Right ventricle myocardium superior (tissue), 1 donor: ENCODE results near the gene RBM4B. TPM values are rescaled to one million over a fixed set of nuclear protein-coding genes. Genes with fewer than 3 reads are reported as not detected.

Experiments used
- ATAC-seq: fragments of 200-7000 bp; cut with Tn5 transposase; one replicate; pipeline ENCODE4 v1.9.1; 2020; ENCODE audit warnings: mild to moderate bottlenecking; ENCODE audit not compliant: poor library complexity
- DNase-seq: peaks from one replicate; pipeline ENCODE4 v3.0.0-alpha.2; 2020
- intact Hi-C: fragments of 100-400 bp; cut with DNase I; formaldehyde crosslinking; loops from one replicate; pipeline ENCODE4 v1.11.2; 2022
- total RNA-seq: library from RNA; stranded (reverse); fragmentation: NEBNext Ultra II Directional; extraction: Animal tissue kit (Norgen Biotek cat#: 25700); gene quantifications from one replicate; pipeline ENCODE4 v1.2.1, GENCODE V29; 2021
- donor health status: DM: no; HTN: yes; CAD: no; lungs with severe emphysema.

The RBM4B gene
- total RNA-seq, 1 donor from 2014 or later, result 11.2 TPM

- ATAC-seq (no peak), DNase-seq (no peak)
- intact Hi-C loops, result no loop called here
These were observed 51.3 kb downstream of the RBM4B start for GRCh38 chr11:66626382-66626781.

- DNase-seq, result no peak
- ATAC-seq, result no peak
- intact Hi-C loops, result no loop called here
These were observed 51.9 kb downstream of the RBM4B start for GRCh38 chr11:66625752-66626149.

DNA sequence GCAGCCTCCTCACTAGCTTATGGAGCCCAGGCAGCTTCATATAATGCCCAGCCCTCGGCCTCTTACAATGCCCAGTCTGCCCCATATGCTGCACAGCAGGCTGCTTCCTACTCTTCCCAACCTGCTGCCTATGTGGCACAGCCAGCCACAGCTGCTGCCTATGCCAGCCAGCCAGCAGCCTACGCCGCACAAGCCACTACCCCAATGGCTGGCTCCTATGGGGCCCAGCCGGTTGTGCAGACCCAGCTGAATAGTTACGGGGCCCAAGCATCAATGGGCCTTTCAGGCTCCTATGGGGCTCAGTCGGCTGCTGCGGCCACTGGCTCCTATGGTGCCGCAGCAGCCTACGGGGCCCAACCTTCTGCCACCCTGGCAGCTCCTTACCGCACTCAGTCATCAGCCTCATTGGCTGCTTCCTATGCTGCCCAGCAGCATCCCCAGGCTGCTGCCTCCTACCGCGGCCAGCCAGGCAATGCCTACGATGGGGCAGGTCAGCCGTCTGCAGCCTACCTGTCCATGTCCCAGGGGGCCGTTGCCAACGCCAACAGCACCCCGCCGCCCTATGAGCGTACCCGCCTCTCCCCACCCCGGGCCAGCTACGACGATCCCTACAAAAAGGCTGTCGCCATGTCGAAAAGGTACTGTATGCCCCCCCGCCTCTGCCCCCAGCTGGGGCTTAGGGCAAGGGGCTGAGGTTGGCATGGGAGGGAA, 52.5 kb downstream of the RBM4B start:
- ATAC-seq (no peak), DNase-seq (no peak)
- intact Hi-C loops, result no loop called here

GRCh38 chr11:66624450-66624849, 53.2 kb downstream of the RBM4B start:
- ATAC-seq (peak; percentile 4), DNase-seq (no peak)
- intact Hi-C loops, result no loop called here

- peak; percentile 15 for ATAC-seq
- no peak for DNase-seq
- intact Hi-C loops, result no loop called here
These were observed 58.6 kb downstream of the RBM4B start for GRCh38 chr11:66619080-66619554.

- DNase-seq (peak; percentile 89), ATAC-seq (peak; percentile 42)
- intact Hi-C loops, result loop anchor here (2.0 kb wide), 1 partner anchor 24 kb away; the partner anchor contains the start of genes CCDC87 and CCS
These were observed 60.4 kb downstream of the RBM4B start for GRCh38 chr11:66617155-66617834.

DNA sequence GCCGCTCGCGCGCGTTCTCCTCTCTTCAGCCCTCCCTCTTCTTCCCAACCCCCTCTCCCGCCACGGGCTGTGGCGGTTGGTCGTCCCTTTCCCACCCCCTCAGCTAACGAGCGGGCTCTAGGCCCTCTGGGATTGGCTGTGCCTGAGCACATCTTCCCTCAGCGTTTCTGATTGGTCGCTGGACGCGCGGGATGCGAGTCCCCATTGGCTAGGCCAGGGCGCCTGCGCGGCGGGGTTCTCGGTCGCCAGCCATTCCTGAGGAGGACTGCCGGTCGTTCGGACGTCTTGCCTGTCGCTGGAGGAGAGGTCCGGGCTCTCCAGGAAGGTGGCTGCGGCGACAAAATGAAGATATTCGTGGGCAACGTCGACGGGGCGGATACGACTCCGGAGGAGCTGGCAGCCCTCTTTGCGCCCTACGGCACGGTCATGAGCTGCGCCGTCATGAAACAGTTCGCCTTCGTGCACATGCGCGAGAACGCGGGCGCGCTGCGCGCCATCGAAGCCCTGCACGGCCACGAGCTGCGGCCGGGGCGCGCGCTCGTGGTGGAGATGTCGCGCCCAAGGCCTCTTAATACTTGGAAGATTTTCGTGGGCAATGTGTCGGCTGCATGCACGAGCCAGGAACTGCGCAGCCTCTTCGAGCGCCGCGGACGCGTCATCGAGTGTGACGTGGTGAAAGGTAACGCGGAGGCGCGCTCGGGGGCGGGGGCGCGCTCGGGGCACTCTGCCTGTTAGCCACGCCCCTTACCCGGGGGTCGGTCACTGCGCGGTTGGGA, 61.1 kb downstream of the RBM4B start, which contains the start of gene RBM14:
TSS of gene RBM14 (plus strand) at position 252 of the 776 bp plus-strand sequence. CDS start at position 343, 91 bp downstream.
- peak; percentile 99 for DNase-seq
- intact Hi-C loops, result loop anchor here (2.0 kb wide), 1 partner anchor 24 kb away; the partner anchor contains the start of genes CCDC87 and CCS
- peak; percentile 94 for ATAC-seq

Other genes with a start within 250 kb of the RBM4B start
- 52.6 TPM for gene MRPL11, start 239.0 kb downstream of the RBM4B start, total RNA-seq
- gene PELI3, start 211.0 kb downstream of the RBM4B start, total RNA-seq, result 8.9 TPM
- 11.1 TPM for gene DPP3, start 197.5 kb downstream of the RBM4B start, total RNA-seq
- gene BBS1, start 167.3 kb downstream of the RBM4B start, total RNA-seq, result 12.1 TPM
- 4.4 TPM for gene ZDHHC24, start 131.8 kb downstream of the RBM4B start, total RNA-seq
- gene ACTN3, start 131.0 kb downstream of the RBM4B start, total RNA-seq, result not detected
- 59.3 TPM for gene CTSF, start 109.3 kb downstream of the RBM4B start, total RNA-seq
- 0.24 TPM for gene CCDC87, start 84.8 kb downstream of the RBM4B start, total RNA-seq
- 25.8 TPM for gene CCS, start 84.7 kb downstream of the RBM4B start, total RNA-seq
- 28.7 TPM for gene RBM14, start 61.3 kb downstream of the RBM4B start, total RNA-seq
- gene RBM4, start 39.2 kb downstream of the RBM4B start, total RNA-seq, result 73.4 TPM
- gene SPTBN2, start 51.3 kb upstream of the RBM4B start, total RNA-seq, result 1.3 TPM
- gene RCE1, start 165.6 kb upstream of the RBM4B start, total RNA-seq, result 6.2 TPM
- 20.5 TPM for gene LRFN4, start 179.2 kb upstream of the RBM4B start, total RNA-seq